Peyer's patch (tissue), 4 donors: ENCODE measurements around the gene RPS24.
"Not testable (repeated sequence)": the region's sequence is repeated elsewhere in the genome, so short reads cannot be mapped to it uniquely, and the experiment has no call there.

Source experiments
- POLR2A ChIP-seq, 2 donors: fragments of 450-650 bp; IDR thresholded peaks; one replicate each; pipeline ENCODE4 v1.5.1; 2017; ENCODE audit warnings: antibody characterized with exemption in 2 of 2, mild to moderate bottlenecking in 2 of 2, moderate library complexity in 2 of 2
- TF ChIP-seq, protein P1 (sequence below), 6 experiments: fragments of 450-650 bp in 4 of 6; fragments of 200-600 bp in 2 of 6; sonication (generic) in 1 of 6; IDR thresholded peaks; one replicate each; pipeline ENCODE4 v1.5.1; 2017 to 2019; ENCODE audit warnings: antibody characterized with exemption in 6 of 6, mild to moderate bottlenecking in 3 of 6, moderate library complexity in 1 of 6

DNA sequence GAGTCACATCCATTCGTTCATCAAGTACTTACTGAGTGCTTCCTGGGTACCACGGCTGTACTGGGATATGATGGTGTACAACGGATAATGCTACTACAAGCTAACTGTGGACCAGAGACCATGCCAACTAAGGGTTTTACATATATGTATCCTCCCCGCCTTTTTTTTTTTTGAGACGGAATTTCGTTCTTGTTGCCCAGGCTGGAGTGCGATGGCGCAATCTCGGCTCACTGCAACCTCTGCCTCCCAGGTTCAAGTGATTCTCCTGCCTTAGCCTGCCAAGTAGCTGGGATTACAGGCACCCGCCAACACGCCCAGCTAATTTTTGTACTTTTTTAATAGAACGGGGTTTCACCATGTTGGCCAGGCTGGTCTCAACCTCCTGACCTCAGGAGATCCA, 36.4 kb downstream of the RPS24 start:
- TF ChIP-seq POLR2A (IDR thresholded peaks at IDR 0.05), result not testable (repeated sequence)
- TF ChIP-seq, protein P1, sequence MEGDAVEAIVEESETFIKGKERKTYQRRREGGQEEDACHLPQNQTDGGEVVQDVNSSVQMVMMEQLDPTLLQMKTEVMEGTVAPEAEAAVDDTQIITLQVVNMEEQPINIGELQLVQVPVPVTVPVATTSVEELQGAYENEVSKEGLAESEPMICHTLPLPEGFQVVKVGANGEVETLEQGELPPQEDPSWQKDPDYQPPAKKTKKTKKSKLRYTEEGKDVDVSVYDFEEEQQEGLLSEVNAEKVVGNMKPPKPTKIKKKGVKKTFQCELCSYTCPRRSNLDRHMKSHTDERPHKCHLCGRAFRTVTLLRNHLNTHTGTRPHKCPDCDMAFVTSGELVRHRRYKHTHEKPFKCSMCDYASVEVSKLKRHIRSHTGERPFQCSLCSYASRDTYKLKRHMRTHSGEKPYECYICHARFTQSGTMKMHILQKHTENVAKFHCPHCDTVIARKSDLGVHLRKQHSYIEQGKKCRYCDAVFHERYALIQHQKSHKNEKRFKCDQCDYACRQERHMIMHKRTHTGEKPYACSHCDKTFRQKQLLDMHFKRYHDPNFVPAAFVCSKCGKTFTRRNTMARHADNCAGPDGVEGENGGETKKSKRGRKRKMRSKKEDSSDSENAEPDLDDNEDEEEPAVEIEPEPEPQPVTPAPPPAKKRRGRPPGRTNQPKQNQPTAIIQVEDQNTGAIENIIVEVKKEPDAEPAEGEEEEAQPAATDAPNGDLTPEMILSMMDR (IDR thresholded peaks at IDR 0.05), result not testable (repeated sequence)
